GM12874 (cell line): ENCODE results near the gene HTT-AS.

Source experiments
- TF ChIP-seq, protein P1 (sequence below): IDR thresholded peaks from 2 replicates; pipeline ENCODE4 v1.5.1; 2011; ENCODE audit warnings: low read depth, mild to moderate bottlenecking, control low read depth, low read length, moderate library complexity; ENCODE audit not compliant: insufficient read depth

Gene HTT-AS

DNA sequence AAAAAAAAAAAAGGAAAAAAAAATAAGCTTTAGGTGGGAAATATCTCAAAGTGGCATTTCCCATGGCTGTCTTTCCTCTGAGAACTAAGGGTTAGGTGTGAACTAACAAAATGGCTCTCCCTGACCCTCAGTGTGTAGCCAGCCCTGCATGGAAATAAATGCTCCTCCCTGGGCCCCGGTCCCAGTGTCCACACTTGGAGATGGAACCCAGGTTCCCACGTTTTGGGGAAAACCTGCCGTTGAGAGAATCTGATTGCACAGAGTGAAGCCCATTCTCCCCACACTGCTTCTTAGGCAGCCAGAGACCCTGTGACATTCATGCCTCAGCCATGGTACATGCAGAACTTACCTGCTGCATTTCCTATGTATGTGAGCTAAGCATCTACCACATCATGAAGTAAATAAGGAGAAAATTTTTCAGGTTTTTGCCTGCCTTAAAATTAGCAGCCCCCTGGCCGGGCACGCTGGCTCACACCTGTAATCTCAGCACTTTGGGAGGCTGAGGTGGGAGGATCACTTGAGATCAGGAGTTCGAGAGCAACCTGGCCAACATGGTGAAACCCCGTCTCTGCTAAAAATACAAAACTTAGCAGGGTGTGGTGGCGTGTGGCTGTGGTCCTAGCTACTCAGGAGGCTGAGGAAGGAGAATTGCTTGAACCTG lies 34.5 kb downstream of the HTT-AS start:
- TF ChIP-seq, protein P1, sequence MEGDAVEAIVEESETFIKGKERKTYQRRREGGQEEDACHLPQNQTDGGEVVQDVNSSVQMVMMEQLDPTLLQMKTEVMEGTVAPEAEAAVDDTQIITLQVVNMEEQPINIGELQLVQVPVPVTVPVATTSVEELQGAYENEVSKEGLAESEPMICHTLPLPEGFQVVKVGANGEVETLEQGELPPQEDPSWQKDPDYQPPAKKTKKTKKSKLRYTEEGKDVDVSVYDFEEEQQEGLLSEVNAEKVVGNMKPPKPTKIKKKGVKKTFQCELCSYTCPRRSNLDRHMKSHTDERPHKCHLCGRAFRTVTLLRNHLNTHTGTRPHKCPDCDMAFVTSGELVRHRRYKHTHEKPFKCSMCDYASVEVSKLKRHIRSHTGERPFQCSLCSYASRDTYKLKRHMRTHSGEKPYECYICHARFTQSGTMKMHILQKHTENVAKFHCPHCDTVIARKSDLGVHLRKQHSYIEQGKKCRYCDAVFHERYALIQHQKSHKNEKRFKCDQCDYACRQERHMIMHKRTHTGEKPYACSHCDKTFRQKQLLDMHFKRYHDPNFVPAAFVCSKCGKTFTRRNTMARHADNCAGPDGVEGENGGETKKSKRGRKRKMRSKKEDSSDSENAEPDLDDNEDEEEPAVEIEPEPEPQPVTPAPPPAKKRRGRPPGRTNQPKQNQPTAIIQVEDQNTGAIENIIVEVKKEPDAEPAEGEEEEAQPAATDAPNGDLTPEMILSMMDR = no peak

DNA sequence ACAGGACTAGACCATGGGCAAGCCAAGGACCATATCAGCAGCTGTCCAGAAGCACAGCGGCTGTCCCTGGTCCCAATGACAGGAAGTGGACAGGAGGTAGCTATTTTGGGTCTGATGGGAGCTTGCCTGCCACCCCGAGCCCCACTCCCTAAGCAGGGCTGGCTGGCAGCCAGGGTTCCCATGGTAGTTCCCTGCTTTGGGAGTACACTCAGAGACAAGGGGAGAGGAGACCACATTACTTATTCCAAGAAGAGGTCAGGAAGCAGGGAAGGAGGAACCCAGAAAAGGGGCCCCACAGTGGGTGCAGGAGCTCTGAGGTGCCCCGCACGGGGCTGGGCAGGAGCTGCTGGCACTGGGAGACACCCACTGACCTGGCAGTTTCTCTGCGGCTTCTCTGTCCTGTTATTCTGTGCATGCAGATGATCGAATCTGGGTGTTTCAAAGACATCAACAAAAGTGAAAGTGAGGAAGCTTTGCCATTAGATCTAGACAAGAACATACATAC lies 36.3 kb downstream of the HTT-AS start:
- TF ChIP-seq, protein P1 = no peak

DNA sequence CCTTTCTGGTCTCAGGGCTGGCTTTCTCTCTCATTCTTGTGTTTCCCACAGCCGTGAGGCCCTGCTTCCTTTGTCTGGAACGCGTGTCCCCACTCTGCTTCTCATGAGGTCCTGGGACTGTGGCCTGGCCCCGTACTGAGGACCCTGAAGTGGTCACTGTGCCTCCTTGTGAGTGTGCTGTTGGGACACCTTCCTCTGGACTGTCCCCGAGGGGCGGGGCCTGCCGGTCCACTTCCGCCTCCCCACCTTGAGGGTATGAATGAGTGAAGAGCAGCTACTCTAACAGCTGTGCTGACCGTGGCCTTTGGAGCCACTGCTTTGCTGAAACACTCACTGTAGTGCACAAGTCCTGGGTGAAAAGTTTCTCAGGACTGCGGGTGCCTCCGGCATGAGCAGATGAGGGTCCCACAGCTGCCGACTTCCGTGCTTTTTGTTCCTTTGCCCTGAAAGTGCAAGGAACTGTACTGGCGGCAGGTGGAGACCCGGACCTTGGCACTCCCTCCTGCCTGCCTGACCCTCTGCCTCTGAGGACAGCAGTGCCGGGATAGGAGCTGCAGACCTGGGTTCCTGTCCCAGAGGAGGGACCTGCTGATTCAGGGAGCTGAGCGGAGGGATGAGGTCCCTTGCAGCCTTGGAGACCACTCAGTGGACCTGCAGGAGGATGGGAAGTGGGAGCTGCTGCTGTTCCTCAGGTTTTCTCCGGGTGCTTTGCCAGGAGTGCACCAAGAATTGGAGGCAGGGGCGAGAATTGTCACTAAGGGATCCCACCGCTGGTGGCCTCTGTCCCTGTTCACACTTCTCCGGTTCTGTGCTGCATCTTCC lies 38.0 kb downstream of the HTT-AS start:
- TF ChIP-seq, protein P1 = no peak

DNA sequence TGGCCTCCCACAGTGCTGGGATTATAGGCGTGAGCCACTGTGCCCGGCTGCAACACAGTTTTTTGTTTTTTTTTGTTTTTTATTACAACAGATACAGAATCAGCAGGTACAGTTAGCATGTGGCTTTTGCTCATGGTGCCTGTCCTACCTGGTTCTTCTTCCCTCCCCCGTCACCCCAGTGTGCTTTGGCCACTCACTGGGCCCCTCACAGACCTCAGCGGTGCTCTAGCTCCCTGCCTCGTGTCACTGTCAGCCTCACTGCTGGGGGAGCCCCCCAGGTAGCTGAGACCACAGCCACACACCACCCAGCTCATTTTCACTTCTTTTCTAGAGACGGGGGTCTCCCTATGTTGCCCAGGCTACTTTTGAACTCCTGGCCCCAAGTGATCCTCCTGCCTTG lies 38.7 kb downstream of the HTT-AS start:
- TF ChIP-seq, protein P1 = no peak

DNA sequence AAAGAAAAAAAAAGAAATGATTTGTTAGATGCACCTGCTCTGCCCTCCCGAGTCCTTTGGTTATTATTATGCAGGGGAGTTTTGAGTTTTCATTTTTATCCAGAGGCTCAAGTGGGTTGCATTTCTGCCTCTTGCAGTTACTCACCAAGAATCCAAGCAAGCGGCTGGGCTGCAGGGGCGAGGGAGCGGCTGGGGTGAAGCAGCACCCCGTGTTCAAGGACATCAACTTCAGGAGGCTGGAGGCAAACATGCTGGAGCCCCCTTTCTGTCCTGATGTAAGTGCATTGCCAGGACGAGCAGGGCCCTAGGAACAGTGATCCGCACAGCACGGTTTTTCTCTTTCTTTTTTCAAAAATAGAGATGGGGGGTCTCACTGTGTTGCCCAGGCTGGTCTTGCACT lies 39.1 kb downstream of the HTT-AS start:
- TF ChIP-seq, protein P1 = no peak

DNA sequence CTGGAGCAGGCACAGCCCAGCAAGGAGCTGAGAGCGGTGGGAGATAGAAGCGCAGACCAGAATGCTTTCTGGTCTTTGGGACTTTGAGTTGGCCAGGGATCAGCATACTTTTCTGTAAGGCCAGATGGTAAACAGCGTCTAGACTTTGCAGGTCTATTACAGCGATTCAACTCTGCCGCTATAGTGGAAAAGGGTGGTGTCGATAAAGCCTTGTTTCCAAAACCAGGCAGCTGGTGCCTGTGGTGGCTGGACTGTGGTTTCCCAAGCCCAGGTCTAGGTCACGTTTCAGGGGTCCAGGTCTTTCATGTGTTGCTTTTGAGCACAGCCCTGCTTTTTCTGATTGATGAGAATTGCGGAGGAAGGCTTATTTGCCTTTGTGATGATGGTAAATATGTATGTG lies 40.1 kb downstream of the HTT-AS start:
- TF ChIP-seq, protein P1 = no peak

DNA sequence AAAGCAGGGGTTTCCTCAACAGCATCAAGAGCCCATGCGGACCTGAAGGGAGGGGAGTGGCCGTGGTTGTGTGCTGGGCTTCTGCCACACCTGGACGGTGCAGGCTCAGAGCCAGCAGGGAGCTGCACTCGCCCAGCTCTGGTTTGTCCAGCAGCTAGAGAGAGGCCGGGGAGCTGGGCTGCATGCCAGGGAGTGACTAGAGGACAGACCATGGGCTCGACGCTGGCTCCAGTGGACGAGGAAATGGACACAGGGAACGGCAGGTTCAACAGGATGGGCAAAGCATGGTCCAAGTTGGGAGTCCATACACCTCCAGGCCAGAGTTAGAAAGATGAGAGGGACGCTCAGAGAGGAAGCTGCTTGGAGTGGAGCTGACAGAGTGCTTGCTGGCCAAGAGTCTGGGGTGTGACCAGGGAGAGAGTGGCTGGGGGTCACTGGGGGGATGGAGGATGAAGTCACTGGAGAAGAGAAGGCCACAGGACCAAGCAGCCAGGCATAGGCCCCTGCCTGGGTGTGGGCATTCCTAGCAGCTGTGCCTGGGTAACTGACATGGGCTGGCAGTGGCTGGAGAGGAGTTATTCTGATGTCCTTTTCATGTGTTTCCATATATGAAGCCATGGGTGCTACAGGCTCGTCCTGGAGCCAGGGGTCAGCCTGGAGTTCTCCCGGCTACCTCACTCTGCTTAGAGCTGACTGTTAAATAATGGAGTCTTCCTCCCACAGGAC lies 42.8 kb downstream of the HTT-AS start:
- TF ChIP-seq, protein P1 = no peak
